HG03565 (cell line): ENCODE results near the gene FANCD2.
"Not testable (repeated sequence)": the region's sequence is repeated elsewhere in the genome, so short reads cannot be mapped to it uniquely, and the experiment has no call there.

Experiments used
- ATAC-seq: cut with Tn5 transposase; IDR thresholded peaks from one replicate; pipeline ENCODE4 v1.9.1; 2021; ENCODE audit warnings: mild to moderate bottlenecking, moderate library complexity; ENCODE audit not compliant: unreplicated experiment

The FANCD2 gene

GRCh38 chr3:10012106-10012505 lies 14.1 kb upstream of the FANCD2 start:
- no peak for ATAC-seq

- no peak for ATAC-seq
Measured at GRCh38 chr3:10015461-10015904, 10.8 kb upstream of the FANCD2 start.

DNA sequence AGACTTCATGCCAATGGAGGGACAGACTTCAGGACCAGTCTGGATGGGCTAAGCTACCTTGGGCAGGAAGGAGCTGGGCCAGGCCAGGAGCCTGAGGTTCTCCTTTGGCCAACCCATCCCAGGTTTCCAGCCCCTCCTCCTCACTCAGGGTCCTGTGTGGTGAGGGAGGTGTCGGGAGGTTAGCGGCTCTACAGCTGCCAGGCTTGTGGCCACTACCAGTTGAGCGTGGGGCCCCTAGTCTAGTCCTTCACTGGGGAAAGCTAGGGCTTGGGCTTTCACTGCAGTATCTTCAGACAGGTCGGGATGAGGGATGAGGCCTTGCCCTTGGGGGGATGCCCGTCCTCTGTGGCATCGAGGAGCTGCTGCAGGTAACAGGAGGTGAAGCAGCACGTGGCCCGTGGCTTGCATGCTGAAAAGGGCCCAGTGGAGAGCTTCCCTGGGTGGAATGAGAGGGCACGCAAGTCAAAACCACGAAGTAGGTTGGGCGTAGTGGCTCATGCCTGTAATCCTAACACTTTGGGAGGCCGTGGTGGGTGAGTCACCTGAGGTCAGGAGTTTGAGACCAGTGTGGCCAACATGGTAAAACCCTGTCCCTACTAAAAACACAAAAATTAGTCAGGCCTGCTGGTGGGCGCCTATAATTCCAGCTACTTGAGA lies 8.5 kb upstream of the FANCD2 start:
- ATAC-seq, result no peak

GRCh38 chr3:10018806-10019205 lies 7.4 kb upstream of the FANCD2 start:
- not testable (repeated sequence) for ATAC-seq

GRCh38 chr3:10019326-10019725 lies 6.9 kb upstream of the FANCD2 start:
- no peak for ATAC-seq

DNA sequence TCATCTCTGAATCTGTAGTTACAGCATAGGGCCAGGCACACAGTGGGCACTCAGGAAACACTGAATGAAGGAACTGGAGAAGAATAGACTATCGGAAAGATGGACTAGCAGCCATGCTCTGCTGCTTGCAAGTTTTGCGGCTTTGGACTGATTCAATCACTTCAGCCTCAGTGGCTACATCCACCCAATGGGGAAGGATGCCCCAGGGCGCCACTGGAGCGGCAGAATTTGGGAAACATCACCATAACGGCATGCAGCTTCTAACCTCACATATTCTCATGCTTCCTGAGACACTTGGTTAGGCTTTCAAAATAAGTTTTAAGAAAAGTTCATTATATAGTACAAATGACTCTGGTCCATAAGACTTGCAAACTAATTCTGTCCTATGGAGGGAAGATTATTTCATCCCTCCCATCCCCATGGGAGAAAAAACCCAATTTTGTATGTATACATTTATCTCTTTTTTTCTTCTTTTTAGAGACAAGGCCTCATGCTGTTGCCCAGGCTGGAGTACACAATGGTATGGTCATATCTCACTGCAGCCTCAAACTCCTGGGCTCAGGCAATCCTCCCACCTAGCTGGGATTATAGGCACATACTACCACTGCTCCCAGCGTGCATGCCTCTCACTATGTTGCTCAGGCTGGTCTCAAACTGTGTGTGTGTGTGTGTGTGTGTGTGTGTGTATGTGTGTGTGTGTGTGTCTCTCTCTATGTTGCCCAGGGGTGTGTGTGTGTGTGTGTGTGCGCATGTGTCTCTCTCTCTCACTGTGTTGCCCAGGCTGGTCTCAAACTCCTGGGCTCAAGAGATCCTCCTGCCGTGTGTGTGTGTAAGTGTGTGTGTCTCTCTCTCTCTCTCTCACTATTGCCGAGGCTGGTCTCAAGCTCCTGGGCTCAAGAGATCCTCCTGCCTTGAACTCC lies 4.1 kb upstream of the FANCD2 start:
- ATAC-seq, result no peak

GRCh38 chr3:10023587-10024310 lies 2.5 kb upstream of the FANCD2 start:
- no peak for ATAC-seq

DNA sequence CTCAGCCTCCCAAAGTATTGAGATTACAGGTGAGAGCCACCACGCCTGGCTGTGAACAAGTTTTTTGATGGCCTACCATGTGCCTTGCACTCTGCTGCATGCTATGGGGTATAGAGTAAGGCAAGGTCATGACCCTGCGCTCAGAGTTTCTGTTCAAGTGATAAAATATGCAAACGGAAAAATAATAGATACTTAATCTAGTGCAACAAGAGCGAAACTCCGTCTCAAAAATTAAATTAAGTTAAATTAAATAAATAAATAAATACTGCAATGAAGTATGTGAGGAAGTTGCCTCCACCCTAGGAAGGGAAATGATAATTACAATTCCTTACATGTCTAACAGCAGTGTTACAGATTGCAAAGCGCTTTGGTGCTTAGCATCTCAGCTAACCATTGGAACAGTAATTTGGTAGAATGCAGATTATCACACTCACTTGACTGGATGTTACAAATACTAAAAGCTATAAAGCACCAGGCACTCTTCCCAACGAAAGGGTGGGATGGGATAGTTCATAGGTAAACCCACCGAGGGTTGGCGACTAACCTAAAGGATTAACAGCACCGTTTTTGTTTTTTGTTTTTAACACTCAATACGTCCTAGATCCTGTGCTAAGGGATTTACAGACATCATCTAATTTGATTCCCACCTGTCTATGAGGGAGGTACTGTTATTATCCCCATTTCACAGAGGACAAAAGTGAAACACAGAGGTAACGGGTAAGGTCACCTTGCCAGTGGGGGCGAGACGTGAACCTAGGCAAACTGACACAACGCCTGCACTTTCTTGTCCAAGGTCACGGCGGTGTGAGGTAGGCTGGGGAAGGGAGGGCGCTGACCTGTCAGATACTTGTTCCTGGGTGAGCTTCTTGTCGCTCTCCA lies 793 bp upstream of the FANCD2 start:
- ATAC-seq, result no peak

- ATAC-seq, result no peak
Measured at GRCh38 chr3:10041034-10041433, 14.8 kb downstream of the FANCD2 start.

GRCh38 chr3:10047876-10048275 lies 21.6 kb downstream of the FANCD2 start:
- no peak for ATAC-seq

DNA sequence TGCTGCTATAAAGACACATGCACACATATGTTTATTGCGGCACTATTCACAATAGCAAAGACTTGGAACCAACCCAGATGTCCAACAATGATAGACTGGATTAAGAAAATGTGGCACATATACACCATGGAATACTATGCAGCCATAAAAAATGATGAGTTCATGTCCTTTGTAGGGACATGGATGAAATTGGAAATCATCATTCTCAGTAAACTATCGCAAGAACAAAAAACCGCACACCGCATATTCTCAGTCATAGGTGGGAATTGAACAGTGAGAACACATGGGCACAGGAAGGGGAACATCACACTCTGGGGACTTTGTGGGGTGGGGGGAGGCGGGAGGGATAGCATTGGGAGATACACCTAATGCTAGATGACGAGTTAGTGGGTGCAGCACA lies 26.8 kb downstream of the FANCD2 start:
- ATAC-seq, result not testable (repeated sequence)

- ATAC-seq, result no peak
Measured at GRCh38 chr3:10055097-10055496, 28.9 kb downstream of the FANCD2 start.

- not testable (repeated sequence) for ATAC-seq
Measured at GRCh38 chr3:10070077-10070476, 43.8 kb downstream of the FANCD2 start.

DNA sequence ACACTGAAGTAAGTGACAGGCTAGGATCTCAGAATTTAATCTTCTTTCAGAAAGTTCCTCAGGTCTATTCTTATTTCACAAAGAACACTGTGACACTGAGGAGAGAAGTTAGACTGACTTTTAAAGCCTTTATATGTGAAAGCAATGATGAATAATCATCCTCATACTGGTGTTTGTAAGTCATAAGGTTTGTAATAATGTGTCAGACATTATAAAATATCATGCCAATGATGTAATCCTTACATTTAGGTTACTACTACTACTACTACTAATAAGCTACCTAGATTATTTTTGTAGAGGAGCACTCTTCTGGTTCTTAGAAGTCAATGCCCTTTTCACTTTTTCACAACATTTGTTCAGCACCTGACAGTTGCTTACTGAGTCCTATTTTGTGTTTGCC lies 48.4 kb downstream of the FANCD2 start:
- ATAC-seq, result no peak

DNA sequence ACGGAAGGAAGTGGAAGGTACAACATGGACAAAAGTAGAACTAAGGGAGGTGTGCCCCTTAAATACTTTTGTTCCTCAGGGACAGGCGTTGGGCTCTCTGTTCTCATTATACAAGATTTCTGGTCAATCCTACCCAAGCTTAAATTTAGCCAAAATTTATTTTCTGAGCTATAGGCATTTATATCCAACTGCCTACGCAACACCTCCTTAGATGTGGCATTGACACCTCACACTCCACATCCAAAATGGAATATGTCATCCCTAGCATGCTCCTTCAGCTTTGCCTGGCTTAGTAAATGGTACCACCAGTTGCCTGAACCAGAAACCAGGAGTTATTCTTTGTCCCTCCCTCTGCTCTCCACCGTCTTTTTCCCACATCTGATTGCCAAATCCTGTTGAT lies 55.6 kb downstream of the FANCD2 start:
- no peak for ATAC-seq

- ATAC-seq, result no peak
Measured at GRCh38 chr3:10085738-10086137, 59.5 kb downstream of the FANCD2 start.

- no peak for ATAC-seq
Measured at GRCh38 chr3:10088256-10088655, 62.0 kb downstream of the FANCD2 start.

DNA sequence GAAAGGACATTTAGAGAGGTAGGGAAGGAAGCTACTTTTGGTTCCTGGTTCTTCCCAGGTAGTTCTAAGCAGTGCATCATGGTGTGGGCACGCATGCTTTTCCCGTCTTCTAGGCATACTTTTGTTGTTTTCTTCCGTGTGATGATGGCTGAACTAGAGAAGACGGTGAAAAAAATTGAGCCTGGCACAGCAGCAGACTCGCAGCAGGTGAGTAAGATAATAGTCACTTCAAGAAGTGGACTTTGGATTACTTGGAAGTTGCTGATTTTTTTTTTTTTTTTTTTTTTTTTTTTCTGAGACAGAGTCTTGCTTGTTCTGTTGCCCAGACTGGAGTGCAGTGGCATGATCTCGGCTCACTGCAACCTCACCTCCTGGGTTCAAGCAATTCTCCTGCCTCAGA lies 63.9 kb downstream of the FANCD2 start:
- ATAC-seq, result no peak

- not testable (repeated sequence) for ATAC-seq
Measured at GRCh38 chr3:10090774-10091173, 64.5 kb downstream of the FANCD2 start.

GRCh38 chr3:10091387-10091786 lies 65.2 kb downstream of the FANCD2 start:
- ATAC-seq, result not testable (repeated sequence)
